GM12878 (cell line): ENCODE data around the gene DNAJC11. TPM values are rescaled to one million over a fixed set of nuclear protein-coding genes. Genes with fewer than 3 reads are reported as not detected.
A peak's percentile ranks its signal among the peaks of the same experiment; 100 is the strongest.

Experiments
- BACH1 ChIP-seq: fragments of 450-650 bp; IDR thresholded peaks from 2 replicates; pipeline ENCODE4 v1.6.1; 2017; ENCODE audit warnings: mild to moderate bottlenecking, borderline replicate concordance
- BMI1 ChIP-seq: fragments of 450-650 bp; IDR thresholded peaks from 2 replicates; pipeline ENCODE4 v1.6.1; 2016; ENCODE audit warnings: mild to moderate bottlenecking, moderate library complexity, borderline replicate concordance
- CBX3 ChIP-seq: fragments of 200-600 bp; sonication (generic); IDR thresholded peaks from 2 replicates; pipeline ENCODE4 v1.6.1; 2016; ENCODE audit warnings: low read depth, borderline replicate concordance
- CHD2 ChIP-seq: IDR thresholded peaks from 2 replicates; pipeline ENCODE4 v1.6.1; 2011; ENCODE audit warnings: low read depth, low read length, improper control_type of control experiment, borderline replicate concordance
- EP300 ChIP-seq, 2 experiments: fragments of 150-350 bp in 1 of 2; IDR thresholded peaks; 2 replicates each; pipeline ENCODE4 v1.6.1; 2011 to 2012; ENCODE audit warnings: low read depth in 2 of 2, low read length in 2 of 2, borderline replicate concordance in 1 of 2, improper control_type of control experiment in 1 of 2, inconsistent platforms in 1 of 2; ENCODE audit not compliant: control insufficient read depth in 1 of 2
- ESRRA ChIP-seq: IDR thresholded peaks from 2 replicates; pipeline ENCODE4 v1.6.1; 2012; ENCODE audit warnings: mild to moderate bottlenecking, low read length, improper control_type of control experiment
- HDGF ChIP-seq: fragments of 450-650 bp; IDR thresholded peaks from 2 replicates; pipeline ENCODE4 v1.6.1; 2016; ENCODE audit warnings: antibody characterized with exemption
- JUND ChIP-seq: IDR thresholded peaks from 2 replicates; pipeline ENCODE4 v1.6.1; 2012; ENCODE audit warnings: low read depth, mild to moderate bottlenecking, low read length, improper control_type of control experiment, moderate library complexity
- KDM1A ChIP-seq: fragments of 200-600 bp; sonication (generic); IDR thresholded peaks from 2 replicates; pipeline ENCODE4 v1.6.1; 2016; ENCODE audit warnings: borderline replicate concordance
- PAX8 ChIP-seq: fragments of 450-650 bp; IDR thresholded peaks from 2 replicates; pipeline ENCODE4 v1.6.1; 2017; ENCODE audit warnings: mild to moderate bottlenecking, moderate library complexity
- RB1 ChIP-seq: fragments of 450-650 bp; formaldehyde crosslinking; IDR thresholded peaks from 2 replicates; pipeline ENCODE4 v1.6.1; 2017; ENCODE audit warnings: mild to moderate bottlenecking, borderline replicate concordance
- RUNX3 ChIP-seq: IDR thresholded peaks from 2 replicates; pipeline ENCODE4 v1.6.1; 2012; ENCODE audit warnings: low read length, inconsistent platforms
- SMAD1 ChIP-seq: fragments of 450-650 bp; IDR thresholded peaks from 2 replicates; pipeline ENCODE4 v1.6.1; 2018; ENCODE audit warnings: mild to moderate bottlenecking, low read depth; ENCODE audit not compliant: partially characterized antibody
- SMARCA5 ChIP-seq: fragments of 450-650 bp; IDR thresholded peaks from 2 replicates; pipeline ENCODE4 v1.6.1; 2017; ENCODE audit warnings: mild to moderate bottlenecking
- polyA plus RNA-seq, 11 experiments: library from polyadenylated mRNA; depleted of rRNA in 4 of 11; unstranded in 6 of 11; stranded (reverse) in 5 of 11; fragments of >200 nt; fragmentation: Nextera tagmentation in 4 of 11; fragmentation: Illumina TruSeq in 1 of 11; extraction: Ambion mirVana in 4 of 11; extraction: Trizol in 1 of 11; gene quantifications; 1 replicate in 1 of 11; 2 replicates in 10 of 11; pipeline versions ENCODE4 v1.2.1 to v1.2.3, GENCODE V29; 2011 to 2016; ENCODE audit warnings: inconsistent platforms in 2 of 11, missing spikeins in 2 of 11, low read depth in 1 of 11
- total RNA-seq, 4 experiments: library from RNA; depleted of rRNA in 3 of 4; stranded (reverse); fragments of >200 nt in 3 of 4; fragmentation: Illumina TruSeq in 1 of 4; extraction: Trizol in 1 of 4; gene quantifications; 2 replicates each; pipeline versions ENCODE4 v1.2.1 to v1.2.3, GENCODE V29; 2013 to 2021
- TF ChIP-seq, protein P1 (sequence below): IDR thresholded peaks from 2 replicates; pipeline ENCODE4 v1.6.1; 2012; ENCODE audit warnings: mild to moderate bottlenecking, low read depth, low read length
- TF ChIP-seq, protein P2 (sequence below): IDR thresholded peaks from 2 replicates; pipeline ENCODE4 v1.6.1; 2012; ENCODE audit warnings: low read depth, low read length, improper control_type of control experiment
- TF ChIP-seq, protein P3 (sequence below), 3 experiments: IDR thresholded peaks in 2 of 3; conservative IDR thresholded peaks in 1 of 3; 2 replicates each; pipeline ENCODE4 v1.5.1; 2011; ENCODE audit warnings: low read depth in 3 of 3, low read length in 3 of 3, mild to moderate bottlenecking in 3 of 3, control low read depth in 2 of 3, moderate library complexity in 2 of 3, inconsistent platforms in 1 of 3, mixed read lengths in 1 of 3; ENCODE audit not compliant: control insufficient read depth in 2 of 3, insufficient read depth in 1 of 3; ENCODE audit errors: extremely low read depth in 1 of 3
- TF ChIP-seq, protein P4 (sequence below): fragments of 450-650 bp; IDR thresholded peaks from 2 replicates; pipeline ENCODE4 v1.6.1; 2017; ENCODE audit warnings: antibody characterized with exemption, mild to moderate bottlenecking, moderate library complexity
- TF ChIP-seq, protein P5 (sequence below): IDR thresholded peaks from 2 replicates; pipeline ENCODE4 v1.6.1; 2011; ENCODE audit warnings: borderline replicate concordance, low read depth, mild to moderate bottlenecking, moderate library complexity, low read length; ENCODE audit not compliant: insufficient read depth, poor library complexity, severe bottlenecking

Gene DNAJC11
- total and polyA plus RNA-seq, 10 of the 15 experiments (the other 5 are each of a cell fraction or from before 2014, with no cell fraction given) = 5.0 to 58.8 (median 39.5) TPM

DNA sequence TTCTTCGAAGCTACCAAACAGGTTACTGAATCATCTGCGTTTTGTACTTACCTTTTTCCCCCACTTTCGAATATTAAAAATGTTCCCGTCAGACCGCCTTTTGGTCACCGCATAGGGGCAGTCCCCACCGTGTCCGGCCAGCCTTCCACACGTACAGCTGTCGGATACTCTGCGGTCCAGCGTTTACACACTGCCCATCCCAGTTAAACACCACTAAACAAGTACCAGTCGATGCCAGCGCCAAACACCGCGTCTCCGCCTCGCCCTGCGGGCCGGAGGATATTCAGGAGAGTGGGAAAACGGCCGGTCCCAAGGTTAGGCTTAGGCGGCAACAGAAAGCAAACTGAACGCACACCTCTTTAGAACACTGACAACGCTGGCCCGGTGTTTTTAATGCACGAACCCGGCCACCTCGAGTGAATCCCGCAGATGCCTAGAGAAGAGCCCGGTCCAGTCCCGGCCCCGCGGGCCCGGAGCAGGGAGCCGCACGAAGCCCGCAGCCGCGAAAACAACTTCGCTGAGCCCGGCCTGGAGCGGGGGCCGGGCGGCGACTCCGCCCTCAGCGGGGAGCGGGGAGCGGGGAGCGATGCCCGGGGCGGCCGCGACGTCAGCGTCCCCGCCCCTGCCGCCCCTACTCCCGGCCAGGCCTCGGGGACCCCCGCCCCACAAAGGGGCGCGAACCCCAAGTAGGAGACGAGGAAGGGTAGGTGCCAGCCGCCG is 88.8 kb downstream of the DNAJC11 start (continued):
- no peak for TF ChIP-seq CHD2
- TF ChIP-seq, protein P1, sequence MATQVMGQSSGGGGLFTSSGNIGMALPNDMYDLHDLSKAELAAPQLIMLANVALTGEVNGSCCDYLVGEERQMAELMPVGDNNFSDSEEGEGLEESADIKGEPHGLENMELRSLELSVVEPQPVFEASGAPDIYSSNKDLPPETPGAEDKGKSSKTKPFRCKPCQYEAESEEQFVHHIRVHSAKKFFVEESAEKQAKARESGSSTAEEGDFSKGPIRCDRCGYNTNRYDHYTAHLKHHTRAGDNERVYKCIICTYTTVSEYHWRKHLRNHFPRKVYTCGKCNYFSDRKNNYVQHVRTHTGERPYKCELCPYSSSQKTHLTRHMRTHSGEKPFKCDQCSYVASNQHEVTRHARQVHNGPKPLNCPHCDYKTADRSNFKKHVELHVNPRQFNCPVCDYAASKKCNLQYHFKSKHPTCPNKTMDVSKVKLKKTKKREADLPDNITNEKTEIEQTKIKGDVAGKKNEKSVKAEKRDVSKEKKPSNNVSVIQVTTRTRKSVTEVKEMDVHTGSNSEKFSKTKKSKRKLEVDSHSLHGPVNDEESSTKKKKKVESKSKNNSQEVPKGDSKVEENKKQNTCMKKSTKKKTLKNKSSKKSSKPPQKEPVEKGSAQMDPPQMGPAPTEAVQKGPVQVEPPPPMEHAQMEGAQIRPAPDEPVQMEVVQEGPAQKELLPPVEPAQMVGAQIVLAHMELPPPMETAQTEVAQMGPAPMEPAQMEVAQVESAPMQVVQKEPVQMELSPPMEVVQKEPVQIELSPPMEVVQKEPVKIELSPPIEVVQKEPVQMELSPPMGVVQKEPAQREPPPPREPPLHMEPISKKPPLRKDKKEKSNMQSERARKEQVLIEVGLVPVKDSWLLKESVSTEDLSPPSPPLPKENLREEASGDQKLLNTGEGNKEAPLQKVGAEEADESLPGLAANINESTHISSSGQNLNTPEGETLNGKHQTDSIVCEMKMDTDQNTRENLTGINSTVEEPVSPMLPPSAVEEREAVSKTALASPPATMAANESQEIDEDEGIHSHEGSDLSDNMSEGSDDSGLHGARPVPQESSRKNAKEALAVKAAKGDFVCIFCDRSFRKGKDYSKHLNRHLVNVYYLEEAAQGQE = no peak
- no peak for TF ChIP-seq SMAD1
- TF ChIP-seq, protein P2, sequence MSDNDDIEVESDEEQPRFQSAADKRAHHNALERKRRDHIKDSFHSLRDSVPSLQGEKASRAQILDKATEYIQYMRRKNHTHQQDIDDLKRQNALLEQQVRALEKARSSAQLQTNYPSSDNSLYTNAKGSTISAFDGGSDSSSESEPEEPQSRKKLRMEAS = peak; percentile 6; the same call in 1 of the 2 replicates
- no peak for TF ChIP-seq JUND
- TF ChIP-seq, protein P3, sequence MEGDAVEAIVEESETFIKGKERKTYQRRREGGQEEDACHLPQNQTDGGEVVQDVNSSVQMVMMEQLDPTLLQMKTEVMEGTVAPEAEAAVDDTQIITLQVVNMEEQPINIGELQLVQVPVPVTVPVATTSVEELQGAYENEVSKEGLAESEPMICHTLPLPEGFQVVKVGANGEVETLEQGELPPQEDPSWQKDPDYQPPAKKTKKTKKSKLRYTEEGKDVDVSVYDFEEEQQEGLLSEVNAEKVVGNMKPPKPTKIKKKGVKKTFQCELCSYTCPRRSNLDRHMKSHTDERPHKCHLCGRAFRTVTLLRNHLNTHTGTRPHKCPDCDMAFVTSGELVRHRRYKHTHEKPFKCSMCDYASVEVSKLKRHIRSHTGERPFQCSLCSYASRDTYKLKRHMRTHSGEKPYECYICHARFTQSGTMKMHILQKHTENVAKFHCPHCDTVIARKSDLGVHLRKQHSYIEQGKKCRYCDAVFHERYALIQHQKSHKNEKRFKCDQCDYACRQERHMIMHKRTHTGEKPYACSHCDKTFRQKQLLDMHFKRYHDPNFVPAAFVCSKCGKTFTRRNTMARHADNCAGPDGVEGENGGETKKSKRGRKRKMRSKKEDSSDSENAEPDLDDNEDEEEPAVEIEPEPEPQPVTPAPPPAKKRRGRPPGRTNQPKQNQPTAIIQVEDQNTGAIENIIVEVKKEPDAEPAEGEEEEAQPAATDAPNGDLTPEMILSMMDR (IDR thresholded peaks at IDR 0.05 in 2 of 3, conservative IDR thresholded peaks at IDR 0.05 in 1 of 3; ENCODE audit: control insufficient read depth in 2 of 3, extremely low read depth in 1 of 3, insufficient read depth in 1 of 3, low read depth in 3 of 3, low read length in 3 of 3) = 0 out of 6 replicates have a peak, but pooled peaks of 1 of the 3 experiments have one; percentile 3
- TF ChIP-seq RB1 = no peak
- TF ChIP-seq BMI1 = no peak
- no peak for TF ChIP-seq KDM1A
- no peak for TF ChIP-seq SMARCA5
- no peak for TF ChIP-seq HDGF
- no peak for TF ChIP-seq ESRRA
- TF ChIP-seq BACH1 = peak; percentile 61; the same call in 1 of the 2 replicates
- TF ChIP-seq PAX8 = no peak
- TF ChIP-seq EP300 (IDR thresholded peaks at IDR 0.05; ENCODE audit: borderline replicate concordance in 1 of 2, control insufficient read depth in 1 of 2, low read depth in 2 of 2, low read length in 2 of 2) = no peak; a peak in 1 of 4 replicates
- no peak for TF ChIP-seq CBX3
- TF ChIP-seq RUNX3 = 0 out of 2 replicates have a peak, but pooled peaks have one; percentile 23
- TF ChIP-seq, protein P4, sequence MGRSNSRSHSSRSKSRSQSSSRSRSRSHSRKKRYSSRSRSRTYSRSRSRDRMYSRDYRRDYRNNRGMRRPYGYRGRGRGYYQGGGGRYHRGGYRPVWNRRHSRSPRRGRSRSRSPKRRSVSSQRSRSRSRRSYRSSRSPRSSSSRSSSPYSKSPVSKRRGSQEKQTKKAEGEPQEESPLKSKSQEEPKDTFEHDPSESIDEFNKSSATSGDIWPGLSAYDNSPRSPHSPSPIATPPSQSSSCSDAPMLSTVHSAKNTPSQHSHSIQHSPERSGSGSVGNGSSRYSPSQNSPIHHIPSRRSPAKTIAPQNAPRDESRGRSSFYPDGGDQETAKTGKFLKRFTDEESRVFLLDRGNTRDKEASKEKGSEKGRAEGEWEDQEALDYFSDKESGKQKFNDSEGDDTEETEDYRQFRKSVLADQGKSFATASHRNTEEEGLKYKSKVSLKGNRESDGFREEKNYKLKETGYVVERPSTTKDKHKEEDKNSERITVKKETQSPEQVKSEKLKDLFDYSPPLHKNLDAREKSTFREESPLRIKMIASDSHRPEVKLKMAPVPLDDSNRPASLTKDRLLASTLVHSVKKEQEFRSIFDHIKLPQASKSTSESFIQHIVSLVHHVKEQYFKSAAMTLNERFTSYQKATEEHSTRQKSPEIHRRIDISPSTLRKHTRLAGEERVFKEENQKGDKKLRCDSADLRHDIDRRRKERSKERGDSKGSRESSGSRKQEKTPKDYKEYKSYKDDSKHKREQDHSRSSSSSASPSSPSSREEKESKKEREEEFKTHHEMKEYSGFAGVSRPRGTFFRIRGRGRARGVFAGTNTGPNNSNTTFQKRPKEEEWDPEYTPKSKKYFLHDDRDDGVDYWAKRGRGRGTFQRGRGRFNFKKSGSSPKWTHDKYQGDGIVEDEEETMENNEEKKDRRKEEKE = no peak
- TF ChIP-seq, protein P5, sequence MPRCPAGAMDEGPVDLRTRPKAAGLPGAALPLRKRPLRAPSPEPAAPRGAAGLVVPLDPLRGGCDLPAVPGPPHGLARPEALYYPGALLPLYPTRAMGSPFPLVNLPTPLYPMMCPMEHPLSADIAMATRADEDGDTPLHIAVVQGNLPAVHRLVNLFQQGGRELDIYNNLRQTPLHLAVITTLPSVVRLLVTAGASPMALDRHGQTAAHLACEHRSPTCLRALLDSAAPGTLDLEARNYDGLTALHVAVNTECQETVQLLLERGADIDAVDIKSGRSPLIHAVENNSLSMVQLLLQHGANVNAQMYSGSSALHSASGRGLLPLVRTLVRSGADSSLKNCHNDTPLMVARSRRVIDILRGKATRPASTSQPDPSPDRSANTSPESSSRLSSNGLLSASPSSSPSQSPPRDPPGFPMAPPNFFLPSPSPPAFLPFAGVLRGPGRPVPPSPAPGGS = no peak
